B cell (primary cell): ENCODE measurements around the gene TRIB2.

Experiments used
- EZH2 ChIP-seq: IDR thresholded peaks from 2 replicates; pipeline ENCODE4 v1.6.1; 2012; ENCODE audit warnings: borderline replicate concordance, low read depth, mild to moderate bottlenecking, moderate library complexity, low read length; ENCODE audit not compliant: insufficient read depth, poor library complexity, severe bottlenecking
- TF ChIP-seq, protein P1 (sequence below): fragments of 200-600 bp; IDR thresholded peaks from one replicate; pipeline ENCODE4 v1.8.0; 2022; ENCODE audit warnings: antibody characterized with exemption, mild to moderate bottlenecking

DNA sequence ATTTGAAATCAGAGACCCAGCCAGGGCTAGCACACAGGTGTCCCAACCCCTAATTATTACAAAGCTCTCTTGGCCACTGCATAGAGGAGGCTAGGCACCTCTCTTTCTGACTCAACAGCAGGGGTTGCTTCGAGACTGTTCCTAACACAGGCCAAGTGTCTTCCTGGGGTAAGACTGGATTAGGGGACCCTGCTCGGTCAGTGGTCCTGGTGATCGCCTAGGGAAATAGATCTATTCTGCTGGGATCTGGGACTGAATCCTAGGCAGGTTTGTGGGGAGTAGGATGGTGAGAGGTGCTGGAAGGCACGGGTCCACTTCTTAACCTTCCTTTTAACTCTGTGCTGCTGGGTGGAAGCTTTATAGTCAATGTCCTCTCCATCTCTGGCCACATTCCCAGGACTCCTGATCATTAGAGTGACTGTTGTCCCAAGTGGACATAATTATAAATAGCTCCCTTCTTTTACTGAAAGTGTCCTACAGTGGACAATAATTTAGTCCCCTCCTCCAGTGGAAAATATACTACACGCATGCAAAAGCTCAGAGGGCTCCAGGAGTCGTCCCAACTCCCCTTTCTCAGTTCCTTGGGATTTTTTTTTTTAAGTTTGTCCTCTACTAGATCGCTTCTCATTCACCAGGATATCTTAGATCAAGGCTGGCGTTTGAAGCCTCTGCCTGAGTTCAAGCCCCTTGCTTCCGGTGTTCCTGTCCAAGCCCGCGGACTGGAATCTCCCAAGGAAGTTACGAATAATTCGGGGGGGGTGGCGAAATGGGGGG, 1.3 kb upstream of the TRIB2 start:
- TF ChIP-seq, protein P1, sequence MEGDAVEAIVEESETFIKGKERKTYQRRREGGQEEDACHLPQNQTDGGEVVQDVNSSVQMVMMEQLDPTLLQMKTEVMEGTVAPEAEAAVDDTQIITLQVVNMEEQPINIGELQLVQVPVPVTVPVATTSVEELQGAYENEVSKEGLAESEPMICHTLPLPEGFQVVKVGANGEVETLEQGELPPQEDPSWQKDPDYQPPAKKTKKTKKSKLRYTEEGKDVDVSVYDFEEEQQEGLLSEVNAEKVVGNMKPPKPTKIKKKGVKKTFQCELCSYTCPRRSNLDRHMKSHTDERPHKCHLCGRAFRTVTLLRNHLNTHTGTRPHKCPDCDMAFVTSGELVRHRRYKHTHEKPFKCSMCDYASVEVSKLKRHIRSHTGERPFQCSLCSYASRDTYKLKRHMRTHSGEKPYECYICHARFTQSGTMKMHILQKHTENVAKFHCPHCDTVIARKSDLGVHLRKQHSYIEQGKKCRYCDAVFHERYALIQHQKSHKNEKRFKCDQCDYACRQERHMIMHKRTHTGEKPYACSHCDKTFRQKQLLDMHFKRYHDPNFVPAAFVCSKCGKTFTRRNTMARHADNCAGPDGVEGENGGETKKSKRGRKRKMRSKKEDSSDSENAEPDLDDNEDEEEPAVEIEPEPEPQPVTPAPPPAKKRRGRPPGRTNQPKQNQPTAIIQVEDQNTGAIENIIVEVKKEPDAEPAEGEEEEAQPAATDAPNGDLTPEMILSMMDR = no peak
- no peak for TF ChIP-seq EZH2
